H1 (cell line): ENCODE results near the gene ADAM12. TPM values are rescaled to one million over a fixed set of nuclear protein-coding genes. Genes with fewer than 3 reads are reported as not detected.

ENCODE experiments used
- CTCF ChIA-PET: fragments of 300-600 bp; sonication (Branson Sonifier 250); formaldehyde crosslinking; loops from one replicate; lab custom pipeline; 2021; ENCODE audit not compliant: partially characterized antibody; lab: Charles Lee
- POLR2A ChIA-PET: fragments of 300-600 bp; sonication (Branson Sonifier 250); formaldehyde crosslinking; loops from one replicate; lab custom pipeline; 2021; ENCODE audit warnings: inconsistent platforms; ENCODE audit not compliant: partially characterized antibody; lab: Charles Lee
- DNase-seq, 2 experiments: peaks; one replicate each; pipeline versions ENCODE4 v3.0.0 to v3.0.0-alpha.2; 2010 to 2022; ENCODE audit warnings: low spot score in 2 of 2, low read depth in 1 of 2, mixed read lengths in 1 of 2
- FAIRE-seq: peaks from 2 replicates; lab custom pipeline; 2011; peaks lifted over from hg19 to GRCh38; lab: Jason Lieb, UNC
- H2AFZ ChIP-seq: 2 replicates; pipeline ENCODE4 v1.8.1; 2012; ENCODE audit warnings: low read length, inconsistent platforms
- H2AK5ac ChIP-seq: 2 replicates; pipeline ENCODE4 v1.6.1; 2013; ENCODE audit warnings: low read depth, low read length
- H2BK120ac ChIP-seq: replicated peaks from 2 replicates; pipeline ENCODE3; 2013; ENCODE audit warnings: low read depth, low read length, inconsistent platforms
- H2BK12ac ChIP-seq: 2 replicates; pipeline ENCODE4 v1.6.1; 2013; ENCODE audit warnings: low read depth, low read length
- H2BK15ac ChIP-seq: 2 replicates; pipeline ENCODE4 v1.6.1; 2013; ENCODE audit warnings: low read length
- H2BK20ac ChIP-seq: 2 replicates; pipeline ENCODE4 v1.6.1; 2013; ENCODE audit warnings: low read length
- H2BK5ac ChIP-seq: 2 replicates; pipeline ENCODE4 v1.6.1; 2013; ENCODE audit warnings: low read depth, low read length
- H3K14ac ChIP-seq: 2 replicates; pipeline ENCODE4 v1.6.1; 2013; ENCODE audit warnings: inconsistent platforms; ENCODE audit not compliant: insufficient read length
- H3K18ac ChIP-seq: 2 replicates; pipeline ENCODE4 v1.6.1; 2013; ENCODE audit warnings: low read length; ENCODE audit errors: extremely low read depth
- H3K23ac ChIP-seq: 2 replicates; pipeline ENCODE4 v1.6.1; 2013; ENCODE audit warnings: inconsistent platforms; ENCODE audit not compliant: insufficient read length
- H3K23me2 ChIP-seq: 2 replicates; pipeline ENCODE4 v1.6.1; 2013; ENCODE audit warnings: low read depth, low read length
- H3K27ac ChIP-seq: 2 replicates; pipeline ENCODE4 v1.6.1; 2011; ENCODE audit warnings: low read depth, low read length, inconsistent platforms
- H3K27me3 ChIP-seq, 4 experiments: replicated peaks in 1 of 4; 1 replicate in 1 of 4; 2 replicates in 3 of 4; pipeline versions ENCODE4 v1.6.1 to v1.8.1; 2011 to 2013; ENCODE audit warnings: low read length in 3 of 4, mild to moderate bottlenecking in 3 of 4, inconsistent platforms in 2 of 4, mixed read lengths in 2 of 4, moderate library complexity in 1 of 4; ENCODE audit not compliant: control insufficient read depth in 3 of 4, insufficient read depth in 3 of 4; ENCODE audit errors: extremely low read depth in 1 of 4
- H3K36me3 ChIP-seq, 4 experiments: 2 replicates each; pipeline versions ENCODE4 v1.6.1 to v1.8.1; 2011 to 2013; ENCODE audit warnings: mild to moderate bottlenecking in 4 of 4, low read length in 3 of 4, moderate library complexity in 2 of 4, control low read depth in 1 of 4, inconsistent platforms in 1 of 4; ENCODE audit not compliant: insufficient read depth in 4 of 4, control insufficient read depth in 2 of 4
- H3K4ac ChIP-seq: replicated peaks from 2 replicates; pipeline ENCODE3; 2013; ENCODE audit warnings: low read length, low read depth, mixed read lengths, inconsistent platforms; ENCODE audit not compliant: insufficient read length
- H3K4me1 ChIP-seq, 4 experiments: replicated peaks in 1 of 4; 1 replicate in 1 of 4; 2 replicates in 3 of 4; pipeline versions ENCODE4 v1.6.1 to v1.8.1; 2011 to 2013; ENCODE audit warnings: low read length in 3 of 4, inconsistent platforms in 2 of 4, mixed read lengths in 1 of 4; ENCODE audit not compliant: insufficient read depth in 4 of 4, control insufficient read depth in 3 of 4
- H3K4me2 ChIP-seq, 2 experiments: 2 replicates each; pipeline versions ENCODE4 v1.6.1 to v1.8.1; 2011 to 2013; ENCODE audit warnings: low read depth in 2 of 2, low read length in 2 of 2, control low read depth in 1 of 2, inconsistent platforms in 1 of 2, mild to moderate bottlenecking in 1 of 2; ENCODE audit not compliant: insufficient read depth in 1 of 2
- H3K4me3 ChIP-seq, 4 experiments: fragments of 200-600, 300-600 bp in 1 of 4; sonication (generic), shearing (Covaris generic), sonication (Bioruptor Twin) in 1 of 4; 2 replicates each; pipeline versions ENCODE4 v1.5.1 to v1.8.1; 2011 to 2016; ENCODE audit warnings: low read length in 4 of 4, low read depth in 3 of 4, control low read depth in 2 of 4, inconsistent platforms in 2 of 4, mild to moderate bottlenecking in 2 of 4, mixed read lengths in 1 of 4, moderate library complexity in 1 of 4; ENCODE audit not compliant: insufficient read depth in 2 of 4; ENCODE audit errors: extremely low read depth in 1 of 4
- H3K56ac ChIP-seq: replicated peaks from 2 replicates; pipeline ENCODE3; 2013; ENCODE audit warnings: low read depth, mild to moderate bottlenecking, mixed read lengths, low read length, inconsistent platforms; ENCODE audit not compliant: insufficient read length
- H3K79me1 ChIP-seq: 2 replicates; pipeline ENCODE4 v1.6.1; 2013; ENCODE audit warnings: low read depth, low read length, control low read depth
- H3K79me2 ChIP-seq, 2 experiments: 2 replicates each; pipeline versions ENCODE4 v1.6.1 to v1.8.1; 2012 to 2013; ENCODE audit warnings: low read length in 2 of 2, mild to moderate bottlenecking in 2 of 2, inconsistent platforms in 1 of 2; ENCODE audit not compliant: insufficient read depth in 2 of 2, control insufficient read depth in 1 of 2
- H3K9ac ChIP-seq, 4 experiments: replicated peaks in 1 of 4; 1 replicate in 1 of 4; 2 replicates in 3 of 4; pipeline versions ENCODE4 v1.6.1 to v1.8.1; 2011 to 2013; ENCODE audit warnings: low read depth in 3 of 4, low read length in 3 of 4, control low read depth in 2 of 4, mild to moderate bottlenecking in 2 of 4, moderate library complexity in 2 of 4, inconsistent platforms in 1 of 4; ENCODE audit errors: extremely low read depth in 1 of 4
- H3K9me3 ChIP-seq, 2 experiments: 2 replicates each; pipeline versions ENCODE4 v1.6.1 to v1.8.1; 2012 to 2013; ENCODE audit warnings: mild to moderate bottlenecking in 2 of 2, moderate library complexity in 2 of 2, control low read depth in 1 of 2, inconsistent platforms in 1 of 2, low read depth in 1 of 2, low read length in 1 of 2, mixed read lengths in 1 of 2; ENCODE audit not compliant: insufficient read depth in 2 of 2
- H4K20me1 ChIP-seq, 2 experiments: replicated peaks in 1 of 2; 2 replicates each; pipeline versions ENCODE3 to v1.8.1; 2011 to 2013; ENCODE audit warnings: inconsistent platforms in 2 of 2, low read length in 2 of 2, mild to moderate bottlenecking in 1 of 2; ENCODE audit not compliant: insufficient read depth in 2 of 2, control insufficient read depth in 1 of 2
- H4K5ac ChIP-seq: 2 replicates; pipeline ENCODE4 v1.6.1; 2013; ENCODE audit warnings: low read length, low read depth, mixed read lengths, inconsistent platforms; ENCODE audit not compliant: insufficient read length
- H4K8ac ChIP-seq: 2 replicates; pipeline ENCODE4 v1.8.0; 2013; ENCODE audit warnings: mild to moderate bottlenecking, moderate library complexity, low read length, inconsistent platforms; ENCODE audit not compliant: insufficient read depth; ENCODE audit errors: extremely low read depth
- H4K91ac ChIP-seq: replicated peaks from 2 replicates; pipeline ENCODE3; 2013; ENCODE audit warnings: low read length, mixed read lengths, inconsistent platforms; ENCODE audit not compliant: insufficient read length
- ATF2 ChIP-seq: IDR thresholded peaks from 2 replicates; pipeline ENCODE4 v1.6.1; 2012; ENCODE audit warnings: low read length, inconsistent platforms
- CREB1 ChIP-seq: IDR thresholded peaks from 2 replicates; pipeline ENCODE4 v1.6.1; 2012; ENCODE audit warnings: inconsistent platforms
- RNF2 ChIP-seq: fragments of 200-900, 300-1000 bp; sonication (generic); IDR thresholded peaks from 2 replicates; pipeline ENCODE4 v1.7.1; 2016; ENCODE audit warnings: borderline replicate concordance, low read depth, mild to moderate bottlenecking, antibody characterized with exemption, low read length; ENCODE audit not compliant: poor library complexity, severe bottlenecking; ENCODE audit errors: missing control alignments
- SUZ12 ChIP-seq: fragments of 200-600 bp; sonication (generic); IDR thresholded peaks from 2 replicates; pipeline ENCODE4 v1.6.1; 2012; ENCODE audit warnings: mild to moderate bottlenecking, inconsistent platforms, low read length, moderate library complexity, mixed read lengths
- WGBS, 2 experiments: shearing (Covaris generic) in 1 of 2; methylation state at CpG; one replicate each; pipeline versions ENCODE4 v1.1.6 to v1.1.7; 2013 to 2015; ENCODE audit warnings: low lambda C conversion rate in 2 of 2, mixed read lengths in 2 of 2, inconsistent platforms in 1 of 2, low coverage in 1 of 2, missing lambda C conversion rate in 1 of 2; ENCODE audit not compliant: insufficient replicate concordance in 2 of 2, insufficient coverage in 1 of 2, insufficient read length in 1 of 2; ENCODE audit errors: extremely low coverage in 1 of 2, missing lambda C conversion rate in 1 of 2; 5-methylcytosine and 5-hydroxymethylcytosine counted together
- polyA plus RNA-seq, 7 experiments: library from polyadenylated mRNA; depleted of rRNA in 3 of 7; stranded (reverse) in 5 of 7; unstranded in 2 of 7; fragments of >200 nt in 5 of 7; fragments of 200-250 nt in 2 of 7; gene quantifications; 1 replicate in 5 of 7; 2 replicates in 1 of 7; 4 replicates in 1 of 7; pipeline versions ENCODE4 v1.2.1 to v1.2.3, GENCODE V29; 2011 to 2013; ENCODE audit warnings: missing spikeins in 2 of 7, mixed read lengths in 2 of 7
- total RNA-seq: library from RNA; stranded (reverse); fragmentation: NEBNext Ultra II Directional; extraction: Animal tissue kit (Norgen Biotek cat#: 25700); gene quantifications from 2 replicates; pipeline ENCODE4 v1.2.1, GENCODE V29; 2021

The ADAM12 gene
- total and polyA plus RNA-seq, 2 of the 8 experiments (the other 6 are each of a cell fraction or from before 2014, with no cell fraction given) = 0.07 to 0.17 TPM

- Histone ChIP-seq H3K36me3 (no peaks in the 10 kb centered on the region), H4K20me1 (no peaks in the 10 kb centered on the region), H2AK5ac (0 out of 2 replicates have a peak overlapping the region, but pooled peaks have one; percentile 39), H2BK5ac (no peak overlapping the region), H2BK120ac (no peak overlapping the region), H3K14ac (no peak overlapping the region), H3K4ac (no peak overlapping the region), H3K4me3 (no peak overlapping the region), H3K27me3 (peaks cover 0 to 2% (median 0%) of the 10 kb centered on the region in 4 experiments; a peak in 3 of 7 replicates), H3K18ac (no peak overlapping the region; the same call in 1 of the 2 replicates), H4K5ac (no peak overlapping the region), H4K91ac (no peak overlapping the region), H3K23me2 (no peaks in the 10 kb centered on the region), H4K8ac (no peak overlapping the region), H2AFZ (no peak overlapping the region), H3K79me2 (no peaks in the 10 kb centered on the region), H3K9me3 (no peaks in the 10 kb centered on the region), H3K9ac (no peak overlapping the region), H3K4me1 (peaks cover 0 to 7% (median 3%) of the 10 kb centered on the region in 4 experiments; a peak in 4 of 7 replicates), H2BK20ac (peak overlapping the region; percentile 41; the same call in 1 of the 2 replicates), H2BK12ac (0 out of 2 replicates have a peak overlapping the region, but pooled peaks have one; percentile 46), H2BK15ac (no peak overlapping the region), H3K23ac (no peak overlapping the region), H3K4me2 (no peak overlapping the region), H3K79me1 (no peaks in the 10 kb centered on the region), H3K27ac (no peak overlapping the region), H3K56ac (no peak overlapping the region)
- TF ChIP-seq ATF2 = no peak
- no peak for TF ChIP-seq SUZ12
- TF ChIP-seq RNF2 = no peak
- TF ChIP-seq CREB1 = no peak
- 90% methylated on average over 6 of the region's 9 CpGs; no CpG with 5 or more reads in 1 of the 2 experiments for WGBS, 2 experiments
- ChIA-PET POLR2A (no interaction called here), CTCF (no interaction called here)
- FAIRE-seq (no peak), DNase-seq (no peak)
These were observed 263.5 kb downstream of the ADAM12 start for GRCh38 chr10:126124668-126125349.
